Measurements from ENCODE around the gene GNB4.

GRCh38 chr3:179482857-179483256 is 31.6 kb upstream of the GNB4 start:
- TF ChIP-seq ZNF121 (CRISPR knock-in tag; conservative IDR thresholded peaks at IDR 0.05): no peak
- no peak for TF ChIP-seq POLR2A (conservative IDR thresholded peaks at IDR 0.05)
- TF ChIP-seq SMARCB1 (IDR thresholded peaks at IDR 0.05; ENCODE audit: insufficient read length, low read depth): no peak
- TF ChIP-seq FOXA1 (IDR thresholded peaks at IDR 0.05; ENCODE audit: borderline replicate concordance): no peak
- no peak for TF ChIP-seq SMC3 (conservative IDR thresholded peaks at IDR 0.05; ENCODE audit: insufficient read depth, low read depth, low read length)
- TF ChIP-seq CTCF (IDR thresholded peaks at IDR 0.05 in 2 of 3, conservative IDR thresholded peaks at IDR 0.05 in 1 of 3; ENCODE audit: insufficient read depth in 2 of 3, low read depth in 1 of 3, low read length in 3 of 3): no peak
- no peak for TF ChIP-seq FOXP1 (CRISPR knock-in tag; IDR thresholded peaks at IDR 0.05)

All from K562 (cell line).